ENCODE results near the gene FANCI.

- TF ChIP-seq EZH2phosphoT487 (IDR thresholded peaks at IDR 0.05; ENCODE audit: low read depth) = no peak
- TF ChIP-seq CTCF (IDR thresholded peaks at IDR 0.05; ENCODE audit: low read depth, low read length) = peak; percentile 97
Measured at GRCh38 chr15:89358755-89359439, 115.1 kb downstream of the FANCI start.

Data from OCI-LY3 (cell line).